T-cell (primary cell): Measurements from ENCODE around the gene ITGB3BP. TPM values are rescaled to one million over a fixed set of nuclear protein-coding genes. Genes with fewer than 3 reads are reported as not detected.

Experiments
- ATAC-seq, 4 experiments: fragments of 200-7000 bp in 3 of 4; fragments of 150-1000 bp in 1 of 4; cut with Tn5 transposase; replicated peaks in 1 of 4; 1 replicate in 3 of 4; 2 replicates in 1 of 4; pipeline ENCODE4 v1.10.0; 2021; ENCODE audit warnings: moderate library complexity in 3 of 4, mild to moderate bottlenecking in 2 of 4, moderate number of reproducible peaks in 1 of 4
- CTCF ChIA-PET, 2 donors: fragments of 300-600 bp; sonication (Branson Sonifier 250); formaldehyde crosslinking; loops; one replicate each; lab custom pipeline; 2022; ENCODE audit warnings: antibody characterized with exemption in 2 of 2; lab: Charles Lee
- POLR2A ChIA-PET, 2 donors: fragments of 300-600 bp; sonication (Branson Sonifier 250); formaldehyde crosslinking; loops; one replicate each; lab custom pipeline; 2022; ENCODE audit warnings: antibody characterized with exemption in 2 of 2; lab: Charles Lee
- DNase-seq, 35 experiments: peaks; one replicate each; pipeline versions ENCODE4 v3.0.0 to v3.0.0-alpha.2; 2013 to 2023
- H3K27ac ChIP-seq: one replicate; pipeline ENCODE4 v1.5.1; 2013; ENCODE audit warnings: low read length
- H3K27me3 ChIP-seq, 2 experiments: replicated peaks in 1 of 2; 1 replicate in 1 of 2; 2 replicates in 1 of 2; pipeline versions ENCODE4 v1.6.1 to v1.7.0; 2013; ENCODE audit warnings: low read length in 1 of 2, mixed read lengths in 1 of 2; ENCODE audit not compliant: control insufficient read depth in 2 of 2, insufficient read depth in 2 of 2; ENCODE audit errors: extremely low read depth in 1 of 2
- H3K36me3 ChIP-seq, 2 donors: 1 replicate in 1 of 2; 2 replicates in 1 of 2; pipeline versions ENCODE4 v1.6.1 to v1.7.0; 2013; ENCODE audit warnings: low read length in 1 of 2; ENCODE audit not compliant: control insufficient read depth in 2 of 2, insufficient read depth in 1 of 2; ENCODE audit errors: extremely low read depth in 1 of 2
- H3K4me1 ChIP-seq, 2 experiments: 1 replicate in 1 of 2; 2 replicates in 1 of 2; pipeline versions ENCODE4 v1.6.1 to v1.7.0; 2013; ENCODE audit warnings: low read length in 2 of 2, mixed read lengths in 1 of 2; ENCODE audit not compliant: insufficient read depth in 2 of 2, control insufficient read depth in 1 of 2; ENCODE audit errors: extremely low read depth in 1 of 2
- H3K4me3 ChIP-seq, 2 donors: 1 replicate in 1 of 2; 2 replicates in 1 of 2; pipeline versions ENCODE4 v1.5.1 to v1.7.0; 2013; ENCODE audit warnings: mild to moderate bottlenecking in 2 of 2, low read length in 1 of 2, moderate library complexity in 1 of 2; ENCODE audit not compliant: control insufficient read depth in 1 of 2; ENCODE audit errors: extremely low read depth in 1 of 2
- H3K9me3 ChIP-seq: 2 replicates; pipeline ENCODE4 v1.7.0; 2013
- H3K27ac Mint-ChIP-seq, 2 donors: one replicate each; pipeline ENCODE4 v1.8.0; 2020 to 2021; ENCODE audit warnings: mild to moderate bottlenecking in 2 of 2, mixed read lengths in 2 of 2
- H3K27me3 Mint-ChIP-seq, 2 donors: one replicate each; pipeline ENCODE4 v1.8.0; 2021 to 2022; ENCODE audit warnings: mixed read lengths in 2 of 2
- H3K36me3 Mint-ChIP-seq: one replicate; pipeline ENCODE4 v1.8.0; 2021; ENCODE audit warnings: mixed read lengths
- H3K4me1 Mint-ChIP-seq, 3 donors: one replicate each; pipeline ENCODE4 v1.8.0; 2020 to 2022; ENCODE audit warnings: mixed read lengths in 3 of 3, mild to moderate bottlenecking in 1 of 3
- H3K4me3 Mint-ChIP-seq, 3 donors: one replicate each; pipeline ENCODE4 v1.8.0; 2020 to 2022; ENCODE audit warnings: mild to moderate bottlenecking in 3 of 3, mixed read lengths in 3 of 3, moderate library complexity in 3 of 3
- H3K9me3 Mint-ChIP-seq, 3 donors: one replicate each; pipeline ENCODE4 v1.8.0; 2020 to 2022; ENCODE audit warnings: mixed read lengths in 3 of 3
- WGBS: methylation state at CpG from one replicate; pipeline ENCODE4 v1.1.5; 2013; ENCODE audit warnings: missing lambda C conversion rate; ENCODE audit not compliant: insufficient coverage; 5-methylcytosine and 5-hydroxymethylcytosine counted together
- total RNA-seq, 35 experiments: library from RNA in 6 of 35; stranded (reverse) in 6 of 35; fragments of 120-200 nt in 1 of 35; gene quantifications; one replicate each; pipeline versions ENCODE4 v1.2.1 to v1.2.4 and lab custom pipeline; 2013 to 2026

Gene ITGB3BP
- total RNA-seq, 5 donors from 2014 or later (not counting 1 experiment from before 2014, with no cell fraction given), result 16.6 to 27.3 (median 22.5) TPM

GRCh38 chr1:63411066-63411465 lies 112.0 kb downstream of the ITGB3BP start:
- Histone ChIP-seq H3K4me1 (no peaks in the 10 kb centered on the region), H3K36me3 (peaks cover 0 to 17% of the 10 kb centered on the region in 2 donors), H3K4me3 (no peak overlapping the region), H3K27ac (no peak overlapping the region), H3K27me3 (no peaks in the 10 kb centered on the region), H3K9me3 (no peaks in the 10 kb centered on the region)
- Mint-ChIP-seq H3K27ac (no peak overlapping the region), H3K4me1 (peaks cover 0 to 6% (median 0%) of the 10 kb centered on the region in 3 donors), H3K27me3 (no peaks in the 10 kb centered on the region), H3K9me3 (no peaks in the 10 kb centered on the region), H3K4me3 (no peak overlapping the region), H3K36me3 (peaks cover 60% of the 10 kb centered on the region)
- WGBS, result no CpG with 5 or more reads among the region's 2 CpGs
- ATAC-seq (no peak), DNase-seq (no peak)
- ChIA-PET CTCF (interaction anchor here in 1 of 2 donors (0.6 kb wide), 1 partner anchor 1004 kb away, joined by 3 read pairs; no protein-coding TSS in a partner anchor), POLR2A (interaction anchor here in 1 of 2 donors (0.5 kb wide), 1 partner anchor 125 kb away, joined by 5 read pairs; no protein-coding TSS in a partner anchor)

GRCh38 chr1:63408331-63408730 lies 114.7 kb downstream of the ITGB3BP start:
- DNase-seq (no peak), ATAC-seq (no peak)
- CTCF ChIA-PET, result no interaction called here
- Mint-ChIP-seq H3K4me1 (peaks cover 0 to 6% (median 0%) of the 10 kb centered on the region in 3 donors), H3K9me3 (no peaks in the 10 kb centered on the region), H3K27me3 (no peaks in the 10 kb centered on the region), H3K36me3 (peaks cover 63% of the 10 kb centered on the region), H3K27ac (no peak overlapping the region), H3K4me3 (no peak overlapping the region)
- H3K36me3 ChIP-seq, result peaks cover 0 to 29% of the 10 kb centered on the region in 2 donors
- H3K9me3 ChIP-seq, result no peaks in the 10 kb centered on the region
- no peak overlapping the region for H3K4me3 ChIP-seq
- POLR2A ChIA-PET, result no interaction called here
- no peaks in the 10 kb centered on the region for H3K27me3 ChIP-seq
- H3K27ac ChIP-seq, result no peak overlapping the region
- no peaks in the 10 kb centered on the region for H3K4me1 ChIP-seq
- no CpG with 5 or more reads among the region's 4 CpGs for WGBS

- H3K27me3 Mint-ChIP-seq, result no peaks in the 10 kb centered on the region
- no peaks in the 10 kb centered on the region for H3K9me3 ChIP-seq
- H3K36me3 ChIP-seq, result peaks cover 0 to 24% of the 10 kb centered on the region in 2 donors
- H3K27me3 ChIP-seq, result no peaks in the 10 kb centered on the region
- no peaks in the 10 kb centered on the region for H3K4me1 ChIP-seq
- H3K9me3 Mint-ChIP-seq, result no peaks in the 10 kb centered on the region
- ATAC-seq (no peak), DNase-seq (no peak)
- no peak overlapping the region for H3K27ac ChIP-seq
- H3K27ac Mint-ChIP-seq, result no peak overlapping the region
- peaks cover 0 to 6% (median 0%) of the 10 kb centered on the region in 3 donors for H3K4me1 Mint-ChIP-seq
- CTCF ChIA-PET, result no interaction called here
- POLR2A ChIA-PET, result interaction anchor here in 1 of 2 donors (0.6 kb wide), 1 partner anchor 22 kb away, joined by 3 read pairs; no protein-coding TSS in a partner anchor
- H3K4me3 ChIP-seq, result no peak overlapping the region
- no peak overlapping the region for H3K4me3 Mint-ChIP-seq
- H3K36me3 Mint-ChIP-seq, result peaks cover 57% of the 10 kb centered on the region
Observed at GRCh38 chr1:63407002-63407401, 116.0 kb downstream of the ITGB3BP start.

GRCh38 chr1:63405987-63406386 lies 117.0 kb downstream of the ITGB3BP start:
- Mint-ChIP-seq H3K4me1 (peaks cover 0 to 6% (median 0%) of the 10 kb centered on the region in 3 donors), H3K4me3 (no peak overlapping the region), H3K9me3 (no peaks in the 10 kb centered on the region), H3K27ac (no peak overlapping the region), H3K27me3 (no peaks in the 10 kb centered on the region), H3K36me3 (peaks cover 50% of the 10 kb centered on the region)
- Histone ChIP-seq H3K27ac (no peak overlapping the region), H3K9me3 (no peaks in the 10 kb centered on the region), H3K36me3 (peaks cover 0 to 20% of the 10 kb centered on the region in 2 donors), H3K4me1 (no peaks in the 10 kb centered on the region), H3K27me3 (no peaks in the 10 kb centered on the region), H3K4me3 (no peak overlapping the region)
- ATAC-seq (no peak), DNase-seq (no peak)
- ChIA-PET POLR2A (no interaction called here), CTCF (no interaction called here)

GRCh38 chr1:63405021-63405420 lies 118.0 kb downstream of the ITGB3BP start:
- H3K4me3 ChIP-seq, result no peak overlapping the region
- no peak overlapping the region for H3K4me3 Mint-ChIP-seq
- H3K27ac Mint-ChIP-seq, result no peak overlapping the region
- no peaks in the 10 kb centered on the region for H3K9me3 Mint-ChIP-seq
- DNase-seq (no peak), ATAC-seq (no peak)
- CTCF ChIA-PET, result no interaction called here
- H3K27me3 ChIP-seq, result no peaks in the 10 kb centered on the region
- H3K27ac ChIP-seq, result no peak overlapping the region
- H3K9me3 ChIP-seq, result no peaks in the 10 kb centered on the region
- POLR2A ChIA-PET, result no interaction called here
- H3K36me3 Mint-ChIP-seq, result peaks cover 46% of the 10 kb centered on the region
- H3K27me3 Mint-ChIP-seq, result no peaks in the 10 kb centered on the region
- peaks cover 0 to 22% of the 10 kb centered on the region in 2 donors for H3K36me3 ChIP-seq
- no peaks in the 10 kb centered on the region for H3K4me1 ChIP-seq
- peaks cover 0 to 4% (median 0%) of the 10 kb centered on the region in 3 donors for H3K4me1 Mint-ChIP-seq

GRCh38 chr1:63403386-63403785 lies 119.6 kb downstream of the ITGB3BP start:
- Histone ChIP-seq H3K9me3 (no peaks in the 10 kb centered on the region), H3K36me3 (peaks cover 0 to 27% of the 10 kb centered on the region in 2 donors), H3K27ac (no peak overlapping the region), H3K27me3 (no peaks in the 10 kb centered on the region), H3K4me1 (no peaks in the 10 kb centered on the region), H3K4me3 (no peak overlapping the region)
- DNase-seq (no peak), ATAC-seq (no peak)
- peaks cover 49% of the 10 kb centered on the region for H3K36me3 Mint-ChIP-seq
- no peaks in the 10 kb centered on the region for H3K4me1 Mint-ChIP-seq
- H3K4me3 Mint-ChIP-seq, result no peak overlapping the region
- no peak overlapping the region for H3K27ac Mint-ChIP-seq
- H3K27me3 Mint-ChIP-seq, result no peaks in the 10 kb centered on the region
- ChIA-PET POLR2A (no interaction called here), CTCF (no interaction called here)
- no peaks in the 10 kb centered on the region for H3K9me3 Mint-ChIP-seq
- no CpG with 5 or more reads among the region's 3 CpGs for WGBS

- ChIA-PET POLR2A (interaction anchor here in 1 of 2 donors (0.7 kb wide), 1 partner anchor 14 kb away, joined by 4 read pairs; no protein-coding TSS in a partner anchor), CTCF (interaction anchor here (0.7 to 1.0 kb wide), 2 partner anchors 12 to 853 kb away, joined by 3 to 4 read pairs; no protein-coding TSS in a partner anchor)
- DNase-seq (no peak), ATAC-seq (no peak)
- WGBS, result no CpG with 5 or more reads among the region's 4 CpGs
- H3K27ac ChIP-seq, result no peak overlapping the region
- H3K4me1 ChIP-seq, result no peaks in the 10 kb centered on the region
- Mint-ChIP-seq H3K4me1 (no peaks in the 10 kb centered on the region), H3K4me3 (no peak overlapping the region), H3K27ac (no peak overlapping the region), H3K36me3 (peaks cover 49% of the 10 kb centered on the region), H3K27me3 (no peaks in the 10 kb centered on the region), H3K9me3 (no peaks in the 10 kb centered on the region)
- H3K4me3 ChIP-seq, result no peak overlapping the region
- H3K27me3 ChIP-seq, result no peaks in the 10 kb centered on the region
- H3K9me3 ChIP-seq, result no peaks in the 10 kb centered on the region
- peaks cover 0 to 34% of the 10 kb centered on the region in 2 donors for H3K36me3 ChIP-seq
Observed at GRCh38 chr1:63401945-63402344, 121.1 kb downstream of the ITGB3BP start.
